GM12892 (cell line): Measurements from ENCODE around the gene CLEC2D.
"Not testable (repeated sequence)": the region's sequence is repeated elsewhere in the genome, so short reads cannot be mapped to it uniquely, and the experiment has no call there.

Experiments used
- POLR2A ChIP-seq: IDR thresholded peaks from 2 replicates; pipeline ENCODE4 v1.6.1; 2011; ENCODE audit warnings: low read depth, low read length, control low read depth
- TAF1 ChIP-seq: IDR thresholded peaks from 2 replicates; pipeline ENCODE4 v1.6.1; 2011; ENCODE audit warnings: low read depth, mild to moderate bottlenecking, control low read depth, low read length, borderline replicate concordance

GRCh38 chr12:9695150-9695549 lies 25.6 kb downstream of the CLEC2D start:
- TF ChIP-seq POLR2A, TAF1: not testable (repeated sequence)
